Muscle of back (tissue), 11 donors: ENCODE results near the gene CCR1. TPM values are rescaled to one million over a fixed set of nuclear protein-coding genes. Genes with fewer than 3 reads are reported as not detected.
"Not testable (repeated sequence)": the region's sequence is repeated elsewhere in the genome, so short reads cannot be mapped to it uniquely, and the experiment has no call there.

Experiments used
- DNase-seq, 3 donors: peaks; one replicate each; pipeline versions ENCODE4 v3.0.0 to v3.0.0-alpha.2; 2013
- polyA plus RNA-seq, 10 donors: library from polyadenylated mRNA; unstranded; fragments of 120-200 nt; gene quantifications; one replicate each; pipeline ENCODE4 v1.2.1, GENCODE V29; 2013; ENCODE audit not compliant: insufficient read length in 10 of 10

CCR1 gene
- polyA plus RNA-seq, 10 donors, result 2.4 to 4.9 (median 3.6) TPM

DNA sequence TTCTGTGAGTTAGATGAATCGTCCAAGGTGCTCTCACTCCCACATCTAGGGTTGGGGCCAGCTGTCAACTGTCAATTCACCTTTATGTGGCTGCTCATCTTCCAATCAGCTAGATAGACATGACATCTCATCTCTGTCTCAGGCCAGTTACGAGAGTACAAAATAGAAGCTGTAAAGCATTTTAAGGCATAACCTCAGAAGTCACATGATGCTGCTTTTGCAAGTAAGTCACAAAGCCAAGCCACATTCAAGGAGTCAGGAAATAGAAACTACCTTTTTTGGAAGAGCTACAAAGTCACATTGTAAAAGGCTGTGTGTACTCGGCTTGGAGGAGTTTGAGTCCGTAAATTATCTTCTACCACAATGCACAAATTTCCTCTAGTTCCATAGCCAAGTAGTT is 5.1 kb upstream of the CCR1 start:
- DNase-seq, result no peak

DNA sequence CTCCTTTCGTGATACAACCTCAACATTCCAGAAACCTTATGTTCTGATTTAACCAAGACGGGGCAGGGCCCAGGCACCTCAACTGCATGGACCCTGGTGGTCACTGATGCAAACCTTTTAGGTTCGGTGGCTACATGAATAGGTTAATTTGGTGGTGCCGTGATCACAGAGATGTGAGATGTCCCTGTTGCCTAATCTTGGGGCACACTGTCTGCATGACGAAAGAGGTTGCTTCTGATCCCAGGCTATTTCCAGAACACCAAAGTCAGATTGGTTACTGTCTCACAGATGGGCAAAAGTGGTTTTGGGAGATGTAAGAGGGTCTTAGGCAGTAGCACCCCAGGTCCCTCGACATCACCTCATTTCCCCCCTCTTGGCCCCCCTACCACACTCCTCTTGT is 4.0 kb upstream of the CCR1 start:
- DNase-seq, result no peak

GRCh38 chr3:46209746-46210470 is 1.8 kb upstream of the CCR1 start:
- no peak for DNase-seq

DNA sequence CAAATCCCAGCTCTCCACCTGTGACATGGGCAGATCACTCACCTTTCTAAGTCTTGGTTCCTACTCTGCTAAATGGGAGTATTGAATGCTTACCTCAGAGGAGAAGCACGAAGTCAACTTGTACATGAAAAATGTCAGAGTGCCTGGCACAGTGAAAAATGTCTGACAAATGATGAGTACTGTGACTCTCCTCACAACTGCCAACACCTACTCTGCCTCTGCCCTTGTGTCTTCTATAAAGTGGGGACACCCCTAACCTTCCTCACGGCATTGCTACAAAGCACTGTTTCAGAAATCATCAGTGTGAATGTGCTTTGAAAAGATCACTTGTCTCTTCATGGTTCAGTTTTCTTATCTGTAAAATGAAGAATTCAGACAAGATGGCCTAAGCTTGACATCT is 940 bp upstream of the CCR1 start:
- DNase-seq, result no peak

DNA sequence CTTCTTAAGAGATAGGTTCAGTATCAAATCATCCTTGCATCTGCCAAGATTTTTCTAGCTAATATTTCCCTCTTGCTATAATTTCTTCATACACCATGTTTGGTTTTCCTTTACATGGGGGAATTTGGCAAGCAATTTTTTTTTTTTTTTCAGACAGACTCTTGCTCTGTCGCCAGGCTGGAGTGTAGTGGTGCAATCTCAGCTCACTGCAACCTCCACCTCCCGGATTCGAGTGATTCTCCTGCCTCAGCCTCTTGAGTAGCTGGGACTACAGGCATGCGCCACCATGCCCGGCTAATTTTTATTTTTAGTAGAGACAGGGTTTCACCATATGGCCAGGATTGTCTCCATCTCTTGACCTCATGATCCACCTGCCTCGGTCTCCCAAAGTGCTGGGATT is 599 bp downstream of the CCR1 start:
- DNase-seq, result not testable (repeated sequence)

- no peak for DNase-seq
Measured at GRCh38 chr3:46206282-46207015, 1.7 kb downstream of the CCR1 start.

GRCh38 chr3:46205286-46205960 is 2.7 kb downstream of the CCR1 start:
- no peak for DNase-seq

- DNase-seq, result no peak
Measured at GRCh38 chr3:46203681-46204080, 4.4 kb downstream of the CCR1 start.

GRCh38 chr3:46202535-46202934 is 5.6 kb downstream of the CCR1 start:
- DNase-seq, result no peak

DNA sequence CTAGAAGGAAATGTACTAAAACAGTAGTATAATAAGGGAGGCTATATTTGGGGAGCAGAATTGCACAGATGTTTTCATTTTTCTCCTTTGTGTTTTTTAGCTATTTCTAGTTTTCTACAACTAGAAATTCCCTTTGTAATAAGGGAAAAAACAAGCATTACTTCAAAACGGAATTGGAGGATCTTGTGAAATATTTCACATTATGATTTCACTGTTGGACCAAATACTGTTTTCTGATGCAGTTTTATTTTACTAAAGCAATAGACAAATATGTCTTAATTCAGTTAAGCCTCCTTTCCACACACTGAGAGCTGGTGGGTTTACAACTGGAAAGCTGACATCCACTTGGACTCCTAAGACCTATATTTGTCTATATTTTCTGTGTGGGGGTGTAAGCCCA is 7.3 kb downstream of the CCR1 start:
- no peak for DNase-seq

GRCh38 chr3:46200211-46200610 is 7.9 kb downstream of the CCR1 start:
- no peak for DNase-seq

DNA sequence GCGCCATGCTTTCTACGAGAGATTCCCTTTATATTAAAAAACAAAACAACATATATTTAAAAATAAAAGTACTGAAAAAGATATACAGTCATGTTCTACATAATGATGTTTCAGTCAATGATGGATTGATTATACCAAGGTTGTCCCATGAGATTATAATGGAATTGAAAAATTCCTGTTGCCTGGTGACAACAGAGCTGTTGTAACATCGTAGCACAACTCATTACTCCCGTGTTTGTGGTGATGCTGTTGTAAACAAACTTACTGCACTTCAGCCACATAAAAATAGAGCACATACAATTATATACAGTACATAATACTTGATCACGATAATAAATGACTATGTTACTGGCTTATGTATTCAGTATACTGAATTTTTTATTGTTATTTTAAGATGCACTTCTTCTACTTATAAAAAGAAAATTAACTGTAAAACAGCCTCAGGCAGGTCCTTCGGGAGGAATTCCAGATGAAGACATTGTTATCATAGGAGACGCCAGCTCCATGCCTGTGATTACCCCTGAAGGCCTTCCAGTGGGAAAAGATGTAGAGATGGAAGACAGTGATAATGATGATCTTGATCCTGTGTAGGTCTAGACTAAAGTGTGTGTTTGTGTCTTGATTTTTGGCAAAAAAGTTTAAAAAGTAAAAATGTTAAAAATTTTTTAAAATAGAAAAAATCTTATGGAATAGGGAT is 11.7 kb downstream of the CCR1 start:
- DNase-seq, result no peak

- no peak for DNase-seq
Measured at GRCh38 chr3:46194868-46195553, 13.1 kb downstream of the CCR1 start.

DNA sequence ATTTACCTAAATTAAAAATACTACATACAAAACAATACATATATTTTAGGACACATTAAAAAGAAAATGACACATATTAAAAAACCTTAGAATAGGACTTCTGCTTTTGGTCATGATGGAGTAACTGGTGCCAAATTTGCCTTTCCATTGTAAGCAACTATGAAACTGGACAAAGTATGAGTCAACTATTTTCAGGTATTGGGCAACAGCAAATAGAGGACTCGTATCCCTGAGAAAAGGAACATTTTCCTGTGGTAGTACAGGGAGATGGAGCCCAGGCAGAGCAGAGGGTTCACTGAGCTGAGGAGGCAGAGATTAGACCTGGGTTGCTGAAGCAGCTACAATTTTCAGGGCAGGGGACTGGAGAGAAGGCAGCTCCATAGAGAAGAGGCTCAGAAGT is 14.7 kb downstream of the CCR1 start:
- DNase-seq, result no peak

DNA sequence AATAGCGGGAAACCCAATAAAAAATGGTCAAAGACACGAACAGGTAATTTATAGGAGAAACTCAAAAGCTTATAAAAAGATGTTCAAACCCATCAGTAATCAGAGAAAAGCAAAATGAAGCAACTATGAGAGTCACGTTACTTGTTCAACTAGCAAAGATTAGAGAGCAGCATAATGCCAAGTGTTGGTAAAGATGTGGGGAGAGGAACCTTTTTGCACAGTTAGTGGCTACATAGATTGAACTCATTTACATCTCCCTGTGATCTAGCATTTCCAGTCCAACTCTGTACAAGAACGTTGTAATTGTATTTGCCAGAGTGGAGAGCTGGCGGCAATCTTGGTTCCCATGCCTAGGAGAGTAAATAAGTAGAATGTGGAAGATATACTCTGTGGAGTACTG is 15.2 kb downstream of the CCR1 start:
- DNase-seq, result no peak

DNA sequence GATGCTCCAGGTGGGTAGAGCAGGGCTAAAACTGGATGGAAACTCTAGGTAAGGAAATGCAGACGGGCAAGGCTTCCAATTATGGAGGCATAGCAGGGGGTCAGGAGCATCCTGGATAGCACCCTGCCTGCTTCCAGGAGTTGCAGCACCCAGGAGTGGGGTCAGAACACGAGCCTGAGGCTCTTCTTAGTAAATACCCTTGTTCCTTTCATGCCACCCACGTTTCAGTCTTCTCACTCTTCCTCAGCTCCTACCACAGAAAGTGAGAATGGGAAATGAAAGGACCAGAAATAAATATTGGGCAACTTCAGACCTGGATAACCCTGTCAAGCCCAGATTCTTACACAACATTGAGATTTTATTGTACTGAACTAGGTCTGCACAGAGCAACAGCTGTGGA is 16.4 kb downstream of the CCR1 start:
- DNase-seq, result no peak

GRCh38 chr3:46188708-46189107 is 19.4 kb downstream of the CCR1 start:
- DNase-seq, result no peak

DNA sequence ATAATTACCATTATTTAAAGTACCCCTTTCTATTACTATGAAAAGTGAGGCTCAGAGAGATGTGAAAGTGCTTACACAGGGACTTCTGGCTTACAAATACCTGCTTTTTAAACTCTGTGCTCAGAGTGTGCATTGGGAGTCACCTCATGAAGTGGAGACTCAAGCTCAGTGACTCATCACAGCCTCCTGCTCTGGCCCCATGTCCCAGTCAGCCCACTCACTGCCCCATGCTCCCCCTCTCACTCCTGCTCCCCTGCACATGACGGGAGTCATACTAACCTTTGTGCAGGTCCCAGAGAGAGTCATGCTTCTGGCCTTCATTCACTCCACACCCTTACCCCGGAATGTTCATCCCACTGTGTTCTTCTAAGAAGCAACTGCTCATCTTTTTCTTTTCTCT is 20.2 kb downstream of the CCR1 start:
- DNase-seq, result no peak

DNA sequence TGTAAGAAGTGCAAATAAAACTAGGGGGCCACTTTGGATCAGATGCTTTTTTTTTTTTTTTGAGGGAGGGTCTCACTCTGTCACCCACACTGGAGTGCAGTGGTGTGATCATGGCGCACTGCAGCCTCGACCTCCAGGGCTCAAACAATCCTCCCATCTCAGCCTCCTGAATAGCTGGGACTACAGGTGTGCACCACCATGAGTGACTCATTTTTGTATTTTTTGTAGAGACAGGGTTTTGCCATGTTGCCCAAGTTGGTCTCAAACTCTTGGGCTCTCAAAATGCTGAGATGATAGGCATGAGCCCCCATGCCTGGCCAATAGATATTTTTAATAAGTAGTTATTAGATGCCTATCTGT is 20.8 kb downstream of the CCR1 start:
- DNase-seq, result no peak

DNA sequence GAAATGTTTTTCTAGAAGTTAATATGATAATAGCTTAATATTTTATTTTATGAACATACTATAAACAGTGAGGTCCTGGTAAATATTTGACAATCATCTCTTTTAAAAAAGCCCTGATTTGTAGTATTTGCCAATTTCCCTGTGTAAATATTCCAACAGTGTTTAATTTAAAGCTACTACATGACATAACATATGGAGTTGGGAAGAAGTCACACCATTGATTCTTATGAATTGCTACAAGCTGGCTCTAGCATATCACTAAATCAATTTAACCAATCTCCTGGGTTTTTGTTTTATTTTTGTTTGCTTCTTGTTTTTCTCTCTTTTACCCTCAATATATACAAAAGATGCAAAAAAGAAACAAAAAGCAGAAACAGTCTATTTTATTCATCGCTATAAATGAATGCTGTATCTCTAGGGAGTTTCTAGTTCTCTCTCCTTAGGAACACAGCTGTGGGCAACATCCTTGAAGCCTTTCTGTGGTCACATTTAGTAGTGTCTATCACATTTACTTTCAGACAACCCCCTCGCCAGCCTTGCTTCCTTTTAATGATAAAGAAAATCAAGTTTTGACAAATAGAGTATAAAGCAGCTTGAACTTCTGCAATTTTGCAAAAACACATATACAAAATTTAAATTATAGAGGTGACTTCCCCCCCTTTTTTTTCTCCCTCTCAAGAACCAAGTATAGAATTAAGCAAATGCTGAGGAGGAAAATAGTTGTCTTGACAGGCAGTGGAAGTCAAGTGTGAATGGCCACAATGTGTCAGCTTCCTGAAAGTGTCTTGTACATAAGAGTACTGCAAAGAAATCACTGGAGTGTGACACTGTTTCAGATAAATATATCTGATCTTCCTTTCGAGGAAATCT is 21.4 kb downstream of the CCR1 start:
- no peak for DNase-seq

DNA sequence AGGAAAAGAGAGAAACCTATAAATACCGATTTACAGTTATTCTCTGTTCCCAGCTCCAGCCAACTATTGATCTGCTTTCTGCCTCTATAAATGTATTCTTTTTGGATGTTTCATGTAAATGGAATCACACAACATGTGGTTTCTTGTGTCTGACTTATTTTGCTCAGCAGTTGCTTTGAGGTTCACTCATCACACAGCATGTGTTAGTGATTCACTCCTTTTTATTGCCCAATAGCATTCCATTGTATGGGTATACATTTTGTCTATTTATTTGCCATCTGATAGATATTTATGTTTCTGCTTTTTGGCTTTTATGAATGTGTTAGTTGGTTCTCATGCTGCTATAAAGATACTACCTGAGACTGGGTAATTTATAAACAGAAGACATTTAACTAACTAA is 23.6 kb downstream of the CCR1 start:
- peak in 1 of 3 donors; percentile 25 for DNase-seq
